A549 (cell line): Measurements from ENCODE around the gene FAM174B. TPM values are rescaled to one million over a fixed set of nuclear protein-coding genes. Genes with fewer than 3 reads are reported as not detected.
A peak's percentile ranks its signal among the peaks of the same experiment; 100 is the strongest.

ENCODE experiments used
- ATAC-seq, 2 experiments: fragments of 200-7000 bp in 1 of 2; fragments of >200 bp in 1 of 2; cut with Nextera tagmentation in 1 of 2; cut with Tn5 transposase in 1 of 2; 3 replicates each; pipeline versions ENCODE4 v1.8.0 to v1.9.1; 2018 to 2020; ENCODE audit warnings: mild to moderate bottlenecking in 1 of 2, moderate library complexity in 1 of 2
- CTCF ChIA-PET: fragments of 300-600 bp; sonication (Branson Sonifier 250); formaldehyde crosslinking; extraction: SDS; loops from one replicate; lab custom pipeline; 2021; ENCODE audit warnings: antibody characterized with exemption, inconsistent platforms; lab: Yijun Ruan, JAX
- POLR2A ChIA-PET: fragments of 350-600 bp; formaldehyde crosslinking; extraction: SDS; loops from one replicate; lab custom pipeline; 2021; ENCODE audit warnings: antibody characterized with exemption, inconsistent platforms; lab: Yijun Ruan, JAX
- DNase-seq, 2 experiments: peaks; one replicate each; pipeline versions ENCODE4 v3.0.0 to v3.0.0-alpha.2; 2011 to 2016; ENCODE audit warnings: low read depth in 1 of 2, low spot score in 1 of 2
- FAIRE-seq: peaks from 2 replicates; lab custom pipeline; 2011; peaks lifted over from hg19 to GRCh38; lab: Jason Lieb, UNC
- H3K27ac ChIP-seq, 2 experiments: fragments of >200 bp; sonication (Bioruptor Twin); formaldehyde crosslinking; 3 replicates each; pipeline ENCODE4 v1.5.1; 2016 to 2017
- H3K4me1 ChIP-seq: fragments of >200 bp; sonication (Bioruptor Twin); formaldehyde crosslinking; 3 replicates; pipeline ENCODE4 v1.6.1; 2016
- H3K4me2 ChIP-seq: fragments of >200 bp; sonication (Bioruptor Twin); formaldehyde crosslinking; 3 replicates; pipeline ENCODE4 v1.6.1; 2016
- H3K4me3 ChIP-seq: fragments of >200 bp; sonication (Bioruptor Twin); formaldehyde crosslinking; 3 replicates; pipeline ENCODE4 v1.5.1; 2016
- H3K9me3 ChIP-seq: fragments of >200 bp; sonication (Bioruptor Twin); formaldehyde crosslinking; 3 replicates; pipeline ENCODE4 v1.6.1; 2016
- CBX8 ChIP-seq: fragments of 200-600 bp; sonication (generic); IDR thresholded peaks from 2 replicates; pipeline ENCODE4 v1.6.1; 2016
- CEBPB ChIP-seq, 2 experiments: fragments of >200 bp in 1 of 2; sonication (Bioruptor Twin) in 1 of 2; formaldehyde crosslinking in 1 of 2; IDR thresholded peaks; 2 replicates each; pipeline ENCODE4 v1.6.1; 2012 to 2016
- CHD2 ChIP-seq: fragments of 150-350 bp; IDR thresholded peaks from 2 replicates; pipeline ENCODE4 v1.6.1; 2014; ENCODE audit warnings: low read length; ENCODE audit not compliant: partially characterized antibody
- EHF ChIP-seq: fragments of 250-450 bp; sonication (Bioruptor Pico); IDR thresholded peaks from 2 replicates; pipeline ENCODE4 v1.5.0; 2020; ENCODE audit warnings: mild to moderate bottlenecking
- FOSB ChIP-seq: fragments of 250-450 bp; sonication (Bioruptor Pico); IDR thresholded peaks from 2 replicates; pipeline ENCODE4 v1.5.0; 2020; ENCODE audit warnings: mild to moderate bottlenecking, moderate library complexity
- HDAC2 ChIP-seq: fragments of 200-600 bp; sonication (generic); IDR thresholded peaks from 2 replicates; pipeline ENCODE4 v1.6.1; 2016
- HEYL ChIP-seq: fragments of 250-450 bp; sonication (Bioruptor Pico); IDR thresholded peaks from 2 replicates; pipeline ENCODE4 v1.8.0; 2021; ENCODE audit warnings: mild to moderate bottlenecking, moderate library complexity
- HOXA7 ChIP-seq: fragments of 250-450 bp; sonication (Bioruptor Pico); IDR thresholded peaks from 2 replicates; pipeline ENCODE4 v1.5.0; 2020; ENCODE audit warnings: mild to moderate bottlenecking, moderate library complexity
- HOXB13 ChIP-seq: fragments of 250-450 bp; sonication (Bioruptor Pico); IDR thresholded peaks from 2 replicates; pipeline ENCODE4 v1.5.0; 2020; ENCODE audit warnings: low read depth, mild to moderate bottlenecking, moderate library complexity
- HOXB5 ChIP-seq: fragments of 250-450 bp; sonication (Bioruptor Pico); IDR thresholded peaks from 2 replicates; pipeline ENCODE4 v1.5.0; 2020; ENCODE audit warnings: mild to moderate bottlenecking, moderate library complexity
- JUNB ChIP-seq: fragments of >200 bp; sonication (Bioruptor Twin); formaldehyde crosslinking; IDR thresholded peaks from 2 replicates; pipeline ENCODE4 v1.6.1; 2016
- MAFK ChIP-seq: fragments of 450-650 bp; IDR thresholded peaks from 2 replicates; pipeline ENCODE4 v1.6.1; 2014; ENCODE audit not compliant: partially characterized antibody
- MAZ ChIP-seq: fragments of 150-350 bp; IDR thresholded peaks from 2 replicates; pipeline ENCODE4 v1.6.1; 2014; ENCODE audit warnings: antibody characterized with exemption, low read depth, low read length, borderline replicate concordance
- MYC ChIP-seq: IDR thresholded peaks from 2 replicates; pipeline ENCODE4 v1.6.1; 2012; ENCODE audit warnings: mild to moderate bottlenecking, inconsistent platforms, low read length, improper control_type of control experiment, borderline replicate concordance
- NR3C1 ChIP-seq: fragments of >200 bp; sonication (Bioruptor Twin); formaldehyde crosslinking; IDR thresholded peaks from 3 replicates; pipeline ENCODE4 v1.6.1; 2017
- POLR2AphosphoS2 ChIP-seq: conservative IDR thresholded peaks from 2 replicates; pipeline ENCODE4 v1.6.1; 2012; ENCODE audit warnings: low read length, improper control_type of control experiment, inconsistent platforms
- RAD21 ChIP-seq, 2 experiments: fragments of >200 bp in 1 of 2; sonication (Bioruptor Twin) in 1 of 2; formaldehyde crosslinking in 1 of 2; IDR thresholded peaks in 1 of 2; conservative IDR thresholded peaks in 1 of 2; 2 replicates in 1 of 2; 3 replicates in 1 of 2; pipeline ENCODE4 v1.6.1; 2012 to 2018; ENCODE audit warnings: inconsistent platforms in 1 of 2
- RARB ChIP-seq: fragments of 250-450 bp; sonication (Bioruptor Pico); IDR thresholded peaks from 2 replicates; pipeline ENCODE4 v1.8.0; 2021; ENCODE audit warnings: mild to moderate bottlenecking, moderate library complexity
- RNF2 ChIP-seq: fragments of 200-600 bp; sonication (generic); IDR thresholded peaks from 2 replicates; pipeline ENCODE4 v1.6.1; 2016; ENCODE audit warnings: low read depth, mild to moderate bottlenecking, antibody characterized with exemption, moderate library complexity, borderline replicate concordance
- TFCP2L1 ChIP-seq: fragments of 250-450 bp; sonication (Bioruptor Pico); IDR thresholded peaks from 2 replicates; pipeline ENCODE4 v1.5.0; 2021; ENCODE audit warnings: mild to moderate bottlenecking
- ZC3H11A ChIP-seq: fragments of 450-650 bp; IDR thresholded peaks from 2 replicates; pipeline ENCODE4 v1.6.1; 2014; ENCODE audit warnings: antibody characterized with exemption, mild to moderate bottlenecking
- ZNF302 ChIP-seq: fragments of 250-450 bp; sonication (Bioruptor Pico); IDR thresholded peaks from 2 replicates; pipeline ENCODE4 v1.9.0; 2021; ENCODE audit warnings: inconsistent platforms, mild to moderate bottlenecking, moderate library complexity
- ZSCAN20 ChIP-seq: fragments of 250-450 bp; sonication (Bioruptor Pico); IDR thresholded peaks from 2 replicates; pipeline ENCODE4 v1.8.0; 2022; ENCODE audit warnings: mild to moderate bottlenecking, moderate library complexity
- WGBS: methylation state at CpG from one replicate; pipeline ENCODE4 v1.1.6; 2017; ENCODE audit errors: missing lambda C conversion rate; 5-methylcytosine and 5-hydroxymethylcytosine counted together
- polyA plus RNA-seq, 4 experiments: library from polyadenylated mRNA; depleted of rRNA in 3 of 4; stranded (reverse); fragments of >200 nt; fragmentation: RNase III in 1 of 4; extraction: RNeasy Plus Mini Kit Qiagen cat#74134 plus additional on column Dnase treatment in 1 of 4; gene quantifications; 2 replicates in 3 of 4; 3 replicates in 1 of 4; pipeline ENCODE4 v1.2.3, GENCODE V29; 2011 to 2017
- TF ChIP-seq, protein P1 (sequence below): fragments of 250-450 bp; sonication (Bioruptor Pico); IDR thresholded peaks from 2 replicates; pipeline ENCODE4 v1.5.0; 2020; ENCODE audit warnings: low read depth, mild to moderate bottlenecking, moderate library complexity
- TF ChIP-seq, protein P2 (sequence below): IDR thresholded peaks from 2 replicates; pipeline ENCODE4 v1.6.1; 2012
- TF ChIP-seq, protein P3 (sequence below): fragments of >200 bp; sonication (Bioruptor Twin); formaldehyde crosslinking; IDR thresholded peaks from 3 replicates; pipeline ENCODE4 v1.6.1; 2016
- TF ChIP-seq, protein P4 (sequence below): fragments of 450-650 bp; IDR thresholded peaks from 2 replicates; pipeline ENCODE4 v1.6.1; 2014; ENCODE audit warnings: antibody characterized with exemption
- TF ChIP-seq, protein P5 (sequence below): fragments of >200 bp; sonication (Bioruptor Twin); formaldehyde crosslinking; IDR thresholded peaks from 3 replicates; pipeline ENCODE4 v1.5.1; 2016

The FAM174B gene
- polyA plus RNA-seq, 2 of the 4 experiments (the other 2 are of a cell fraction): 4.6 to 13.9 TPM

DNA sequence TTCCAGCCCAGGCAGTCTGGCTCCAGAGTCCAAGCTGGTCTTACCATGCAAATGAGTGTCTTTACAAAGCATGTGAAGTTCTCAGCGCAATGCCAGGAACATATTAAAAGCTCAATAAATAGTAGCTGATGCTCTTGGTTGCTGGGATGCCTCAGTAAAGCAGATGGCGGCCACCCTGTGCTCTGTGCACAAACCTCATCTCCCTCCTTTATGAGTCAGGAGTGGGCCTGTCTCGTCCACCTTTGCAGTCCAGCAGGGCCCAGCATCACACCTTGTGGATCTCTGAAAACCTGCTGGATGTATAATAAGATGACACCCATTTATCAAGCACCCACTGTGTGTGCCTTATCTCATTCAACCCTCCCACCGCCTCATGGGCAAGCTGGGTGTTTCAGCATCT is 42.7 kb downstream of the FAM174B start:
- POLR2A ChIA-PET: no interaction called here
- Histone ChIP-seq H3K4me3 (no peak overlapping the region), H3K4me2 (no peak overlapping the region), H3K4me1 (peaks cover 13% of the 10 kb centered on the region), H3K27ac (no peak overlapping the region), H3K9me3 (no peaks in the 10 kb centered on the region)
- DNase-seq (no peak), ATAC-seq (no peak), FAIRE-seq (no peak)
- CTCF ChIA-PET: interaction anchor here (0.8 to 2.2 kb wide), 8 partner anchors 16 to 105 kb away, joined by 3 to 18 read pairs (median 4); no protein-coding TSS in a partner anchor
- 83% methylated on average over 4 of the region's 4 CpGs for WGBS
- no peak for TF ChIP-seq CEBPB (IDR thresholded peaks at IDR 0.05)
- TF ChIP-seq ZC3H11A: no peak
- no peak for TF ChIP-seq RNF2
- TF ChIP-seq HDAC2: no peak
- TF ChIP-seq HEYL (CRISPR knock-in tag): no peak
- no peak for TF ChIP-seq CHD2
- TF ChIP-seq, protein P1, sequence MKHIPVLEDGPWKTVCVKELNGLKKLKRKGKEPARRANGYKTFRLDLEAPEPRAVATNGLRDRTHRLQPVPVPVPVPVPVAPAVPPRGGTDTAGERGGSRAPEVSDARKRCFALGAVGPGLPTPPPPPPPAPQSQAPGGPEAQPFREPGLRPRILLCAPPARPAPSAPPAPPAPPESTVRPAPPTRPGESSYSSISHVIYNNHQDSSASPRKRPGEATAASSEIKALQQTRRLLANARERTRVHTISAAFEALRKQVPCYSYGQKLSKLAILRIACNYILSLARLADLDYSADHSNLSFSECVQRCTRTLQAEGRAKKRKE (CRISPR knock-in tag): no peak
- TF ChIP-seq ZNF302: no peak
- TF ChIP-seq MAZ: no peak
- TF ChIP-seq FOSB (CRISPR knock-in tag): no peak
- TF ChIP-seq TFCP2L1 (CRISPR knock-in tag): no peak
- no peak for TF ChIP-seq NR3C1
- TF ChIP-seq HOXA7 (CRISPR knock-in tag): no peak
- TF ChIP-seq, protein P2, sequence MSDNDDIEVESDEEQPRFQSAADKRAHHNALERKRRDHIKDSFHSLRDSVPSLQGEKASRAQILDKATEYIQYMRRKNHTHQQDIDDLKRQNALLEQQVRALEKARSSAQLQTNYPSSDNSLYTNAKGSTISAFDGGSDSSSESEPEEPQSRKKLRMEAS: no peak
- TF ChIP-seq HOXB5 (CRISPR knock-in tag): no peak

DNA sequence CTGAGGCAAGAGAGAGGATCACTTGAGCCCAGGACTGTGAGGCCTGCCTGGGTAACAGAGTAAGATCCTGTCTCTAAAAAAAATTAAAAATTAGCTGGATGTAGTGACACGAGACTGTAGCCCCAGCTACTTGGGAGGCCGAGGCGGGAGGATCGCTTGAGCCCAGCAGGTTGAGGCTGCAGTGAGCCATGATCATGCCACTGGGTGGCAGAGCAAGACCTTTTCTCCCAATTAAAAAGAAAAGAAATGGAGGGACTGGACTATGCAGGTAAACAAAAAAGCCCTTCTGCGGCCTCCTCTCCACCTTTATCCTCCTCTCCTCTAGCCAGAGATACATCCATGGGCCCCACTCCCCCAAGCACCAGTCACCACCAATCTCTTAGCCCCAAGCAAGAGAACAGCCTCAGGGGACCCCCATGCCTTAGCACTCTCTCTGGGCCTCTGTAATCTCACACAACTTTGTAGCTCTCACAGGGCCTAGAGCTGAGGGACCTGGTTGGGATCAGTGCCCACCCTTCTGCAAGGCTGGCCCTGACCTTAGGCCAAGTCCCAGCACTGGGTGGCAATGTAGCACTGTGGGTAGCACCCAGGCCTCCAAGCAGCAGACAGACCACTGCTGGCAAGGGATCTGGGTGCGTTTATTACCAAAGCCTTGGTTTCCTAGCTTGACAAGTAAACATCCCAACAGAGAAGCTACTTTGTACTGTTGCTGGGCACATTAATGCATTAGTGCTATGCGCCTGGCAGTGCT is 43.4 kb downstream of the FAM174B start:
- WGBS: 66% methylated on average over 7 of the region's 7 CpGs
- no peak overlapping the region for H3K27ac ChIP-seq
- CTCF ChIA-PET: interaction anchor here (0.7 to 2.2 kb wide), 10 partner anchors 17 to 420 kb away, joined by 3 to 18 read pairs (median 4); no protein-coding TSS in a partner anchor

DNA sequence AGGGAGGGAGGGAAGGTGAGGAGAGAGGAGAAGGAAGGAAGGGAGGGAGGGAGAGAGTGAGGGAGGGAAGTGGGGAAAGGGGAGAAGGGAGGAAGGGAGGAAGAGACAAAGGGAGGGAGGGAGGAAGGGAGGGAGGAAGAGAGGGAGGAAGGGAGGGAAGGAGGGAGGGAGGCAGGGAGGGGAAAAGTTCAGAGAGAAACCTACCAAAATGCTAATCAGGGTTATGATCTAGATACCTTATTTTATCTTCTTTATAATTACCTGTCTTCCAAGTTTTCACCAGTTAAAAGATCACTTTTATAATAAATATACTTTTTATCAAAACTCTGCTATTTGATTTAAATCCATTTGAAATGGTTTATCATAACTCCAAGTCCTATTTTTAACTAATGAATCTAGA is 44.4 kb downstream of the FAM174B start:
- H3K4me1 ChIP-seq: no peaks in the 10 kb centered on the region
- ChIA-PET POLR2A (no interaction called here), CTCF (interaction anchor here (1.9 to 2.2 kb wide), 2 partner anchors 72 to 104 kb away, joined by 4 to 18 read pairs; no protein-coding TSS in a partner anchor)
- ATAC-seq (no peak), FAIRE-seq (peak; percentile 82), DNase-seq (no peak)
- no peaks in the 10 kb centered on the region for H3K9me3 ChIP-seq
- H3K4me2 ChIP-seq: no peak overlapping the region
- H3K27ac ChIP-seq: no peak overlapping the region
- no peak overlapping the region for H3K4me3 ChIP-seq
- no peak for TF ChIP-seq FOSB (CRISPR knock-in tag)
- TF ChIP-seq JUNB: no peak
- no peak for TF ChIP-seq ZSCAN20 (CRISPR knock-in tag)
- TF ChIP-seq RARB: no peak
- no peak for TF ChIP-seq RAD21 (conservative IDR thresholded peaks at IDR 0.05 in 1 of 2, IDR thresholded peaks at IDR 0.05 in 1 of 2)
- no peak for TF ChIP-seq HOXB13
- no peak for TF ChIP-seq RNF2
- TF ChIP-seq MYC: no peak
- TF ChIP-seq EHF: no peak
- TF ChIP-seq, protein P3, sequence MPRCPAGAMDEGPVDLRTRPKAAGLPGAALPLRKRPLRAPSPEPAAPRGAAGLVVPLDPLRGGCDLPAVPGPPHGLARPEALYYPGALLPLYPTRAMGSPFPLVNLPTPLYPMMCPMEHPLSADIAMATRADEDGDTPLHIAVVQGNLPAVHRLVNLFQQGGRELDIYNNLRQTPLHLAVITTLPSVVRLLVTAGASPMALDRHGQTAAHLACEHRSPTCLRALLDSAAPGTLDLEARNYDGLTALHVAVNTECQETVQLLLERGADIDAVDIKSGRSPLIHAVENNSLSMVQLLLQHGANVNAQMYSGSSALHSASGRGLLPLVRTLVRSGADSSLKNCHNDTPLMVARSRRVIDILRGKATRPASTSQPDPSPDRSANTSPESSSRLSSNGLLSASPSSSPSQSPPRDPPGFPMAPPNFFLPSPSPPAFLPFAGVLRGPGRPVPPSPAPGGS: no peak
- no peak for TF ChIP-seq HOXA7 (CRISPR knock-in tag)
- TF ChIP-seq MAFK: no peak
- TF ChIP-seq, protein P4, sequence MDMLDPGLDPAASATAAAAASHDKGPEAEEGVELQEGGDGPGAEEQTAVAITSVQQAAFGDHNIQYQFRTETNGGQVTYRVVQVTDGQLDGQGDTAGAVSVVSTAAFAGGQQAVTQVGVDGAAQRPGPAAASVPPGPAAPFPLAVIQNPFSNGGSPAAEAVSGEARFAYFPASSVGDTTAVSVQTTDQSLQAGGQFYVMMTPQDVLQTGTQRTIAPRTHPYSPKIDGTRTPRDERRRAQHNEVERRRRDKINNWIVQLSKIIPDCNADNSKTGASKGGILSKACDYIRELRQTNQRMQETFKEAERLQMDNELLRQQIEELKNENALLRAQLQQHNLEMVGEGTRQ: no peak
- TF ChIP-seq HEYL (CRISPR knock-in tag): no peak
- no peak for TF ChIP-seq NR3C1
- TF ChIP-seq HOXB5 (CRISPR knock-in tag): no peak

More for the DNA sequence above, 43.4 kb downstream of the FAM174B start:
- TF ChIP-seq CEBPB (IDR thresholded peaks at IDR 0.05) (no peak), ZSCAN20 (CRISPR knock-in tag) (no peak), POLR2AphosphoS2 (no peak), HDAC2 (no peak), RAD21 (conservative IDR thresholded peaks at IDR 0.05 in 1 of 2, IDR thresholded peaks at IDR 0.05 in 1 of 2) (peak in 1 of 2 experiments; percentile 48; a peak in 3 of 5 replicates), CBX8 (no peak)
- TF ChIP-seq, protein P5, sequence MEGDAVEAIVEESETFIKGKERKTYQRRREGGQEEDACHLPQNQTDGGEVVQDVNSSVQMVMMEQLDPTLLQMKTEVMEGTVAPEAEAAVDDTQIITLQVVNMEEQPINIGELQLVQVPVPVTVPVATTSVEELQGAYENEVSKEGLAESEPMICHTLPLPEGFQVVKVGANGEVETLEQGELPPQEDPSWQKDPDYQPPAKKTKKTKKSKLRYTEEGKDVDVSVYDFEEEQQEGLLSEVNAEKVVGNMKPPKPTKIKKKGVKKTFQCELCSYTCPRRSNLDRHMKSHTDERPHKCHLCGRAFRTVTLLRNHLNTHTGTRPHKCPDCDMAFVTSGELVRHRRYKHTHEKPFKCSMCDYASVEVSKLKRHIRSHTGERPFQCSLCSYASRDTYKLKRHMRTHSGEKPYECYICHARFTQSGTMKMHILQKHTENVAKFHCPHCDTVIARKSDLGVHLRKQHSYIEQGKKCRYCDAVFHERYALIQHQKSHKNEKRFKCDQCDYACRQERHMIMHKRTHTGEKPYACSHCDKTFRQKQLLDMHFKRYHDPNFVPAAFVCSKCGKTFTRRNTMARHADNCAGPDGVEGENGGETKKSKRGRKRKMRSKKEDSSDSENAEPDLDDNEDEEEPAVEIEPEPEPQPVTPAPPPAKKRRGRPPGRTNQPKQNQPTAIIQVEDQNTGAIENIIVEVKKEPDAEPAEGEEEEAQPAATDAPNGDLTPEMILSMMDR: 0 out of 3 replicates have a peak, but pooled peaks have one; percentile 14
- TF ChIP-seq, all 56 proteins: peak for 2
- peak; percentile 31 to 67; a peak in 4 of 6 replicates for ATAC-seq
- no peak overlapping the region for H3K4me2 ChIP-seq
- FAIRE-seq: no peak
- DNase-seq: peak in 1 of 2 experiments; percentile 24
- POLR2A ChIA-PET: no interaction called here
- no peaks in the 10 kb centered on the region for H3K9me3 ChIP-seq
- H3K4me1 ChIP-seq: peaks cover 6% of the 10 kb centered on the region
- no peak overlapping the region for H3K4me3 ChIP-seq
